ENCODE measurements around the gene CASR.

CASR gene

DNA sequence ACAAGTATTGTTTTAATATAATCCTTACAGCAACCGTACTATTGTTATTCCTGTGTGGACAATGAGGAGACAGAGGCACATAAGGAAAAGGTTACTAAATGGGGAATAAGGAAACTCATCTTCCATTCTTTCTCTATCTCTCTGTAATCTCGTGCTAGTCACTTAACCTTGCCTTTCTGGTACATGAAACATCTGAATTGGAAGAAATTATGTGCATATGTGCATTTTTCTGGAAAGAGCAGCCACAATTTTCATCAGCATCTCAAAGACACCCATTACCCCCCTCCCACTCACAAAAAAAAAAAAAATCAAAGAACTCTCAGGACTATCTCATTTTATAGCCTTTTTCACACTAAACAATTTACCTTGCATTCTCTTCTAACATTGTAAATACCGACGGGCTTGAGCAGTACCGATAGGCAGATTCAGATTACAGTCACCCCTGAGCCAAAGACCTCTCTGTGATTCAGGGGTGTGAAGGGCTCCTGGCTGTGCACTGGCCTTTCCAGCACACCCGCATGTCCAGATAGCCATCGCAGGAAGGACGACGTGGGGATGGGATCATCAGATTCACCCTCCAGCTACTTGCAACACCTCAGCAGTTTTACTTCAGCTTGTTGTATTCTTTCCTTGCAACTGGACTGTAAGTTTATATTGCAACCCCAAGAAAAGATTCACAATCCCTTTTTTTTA lies 48.1 kb downstream of the CASR start:
- no peaks in the 10 kb centered on the region for H3K79me2 ChIP-seq (ENCODE audit: insufficient read depth, low read length)
- no peak overlapping the region for H3K9ac ChIP-seq (ENCODE audit: low read length)
- no peak overlapping the region for H3K27ac ChIP-seq (ENCODE audit: low read depth, low read length)
- H3K36me3 ChIP-seq (ENCODE audit: low read length) = no peaks in the 10 kb centered on the region
- no peaks in the 10 kb centered on the region for H3K9me3 ChIP-seq (ENCODE audit: insufficient read depth, low read length)
- TF ChIP-seq, protein P1, sequence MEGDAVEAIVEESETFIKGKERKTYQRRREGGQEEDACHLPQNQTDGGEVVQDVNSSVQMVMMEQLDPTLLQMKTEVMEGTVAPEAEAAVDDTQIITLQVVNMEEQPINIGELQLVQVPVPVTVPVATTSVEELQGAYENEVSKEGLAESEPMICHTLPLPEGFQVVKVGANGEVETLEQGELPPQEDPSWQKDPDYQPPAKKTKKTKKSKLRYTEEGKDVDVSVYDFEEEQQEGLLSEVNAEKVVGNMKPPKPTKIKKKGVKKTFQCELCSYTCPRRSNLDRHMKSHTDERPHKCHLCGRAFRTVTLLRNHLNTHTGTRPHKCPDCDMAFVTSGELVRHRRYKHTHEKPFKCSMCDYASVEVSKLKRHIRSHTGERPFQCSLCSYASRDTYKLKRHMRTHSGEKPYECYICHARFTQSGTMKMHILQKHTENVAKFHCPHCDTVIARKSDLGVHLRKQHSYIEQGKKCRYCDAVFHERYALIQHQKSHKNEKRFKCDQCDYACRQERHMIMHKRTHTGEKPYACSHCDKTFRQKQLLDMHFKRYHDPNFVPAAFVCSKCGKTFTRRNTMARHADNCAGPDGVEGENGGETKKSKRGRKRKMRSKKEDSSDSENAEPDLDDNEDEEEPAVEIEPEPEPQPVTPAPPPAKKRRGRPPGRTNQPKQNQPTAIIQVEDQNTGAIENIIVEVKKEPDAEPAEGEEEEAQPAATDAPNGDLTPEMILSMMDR (IDR thresholded peaks at IDR 0.05; ENCODE audit: insufficient read depth, low read length, poor library complexity, severe bottlenecking) = no peak
- TF ChIP-seq EZH2phosphoT487 (conservative IDR thresholded peaks at IDR 0.05; ENCODE audit: low read length) = no peak
- no peaks in the 10 kb centered on the region for H3K27me3 ChIP-seq (ENCODE audit: low read length)
- no peak overlapping the region for H2AFZ ChIP-seq (ENCODE audit: low read depth, low read length, severe bottlenecking)
- no peaks in the 10 kb centered on the region for H3F3A ChIP-seq (ENCODE audit: insufficient read depth)
- no peak overlapping the region for H3K4me2 ChIP-seq (ENCODE audit: low read depth, low read length, poor library complexity, severe bottlenecking)
- no peaks in the 10 kb centered on the region for H3K9me2 ChIP-seq (replicated peaks; ENCODE audit: insufficient read depth, low read length)
- H4K20me1 ChIP-seq (ENCODE audit: low read depth, low read length) = no peaks in the 10 kb centered on the region
- no peak overlapping the region for H3K4me3 ChIP-seq (ENCODE audit: insufficient read depth, low read length, poor library complexity, severe bottlenecking)

DNA sequence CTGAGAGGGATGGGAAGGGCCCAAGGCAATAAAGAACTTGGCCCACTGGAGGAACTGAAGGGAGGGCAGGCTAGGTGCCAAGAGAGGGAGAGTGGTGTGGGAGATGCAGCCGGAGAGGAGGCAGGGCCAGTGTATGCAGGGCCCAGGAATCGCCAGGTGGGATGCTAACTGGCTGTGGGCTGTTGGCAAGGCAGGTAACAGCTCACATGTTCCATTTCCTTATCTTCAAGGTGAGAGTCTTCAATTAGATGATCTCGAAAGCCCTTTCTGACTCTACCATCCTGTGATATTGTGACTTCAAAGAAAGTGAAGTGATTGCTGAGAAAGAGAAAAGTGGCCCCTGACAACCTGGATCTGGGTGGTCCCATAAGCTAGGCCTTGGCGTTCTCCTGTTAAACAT lies 49.0 kb downstream of the CASR start:
- Histone ChIP-seq H3K27ac (ENCODE audit: low read depth, low read length) (no peak overlapping the region), H3K9ac (ENCODE audit: low read length) (no peak overlapping the region), H3K27me3 (ENCODE audit: low read length) (no peaks in the 10 kb centered on the region), H3F3A (ENCODE audit: insufficient read depth) (no peaks in the 10 kb centered on the region), H3K9me2 (replicated peaks; ENCODE audit: insufficient read depth, low read length) (no peaks in the 10 kb centered on the region), H3K79me2 (ENCODE audit: insufficient read depth, low read length) (no peaks in the 10 kb centered on the region), H3K9me3 (ENCODE audit: insufficient read depth, low read length) (no peaks in the 10 kb centered on the region), H3K4me2 (ENCODE audit: low read depth, low read length, poor library complexity, severe bottlenecking) (no peak overlapping the region), H3K36me3 (ENCODE audit: low read length) (no peaks in the 10 kb centered on the region), H4K20me1 (ENCODE audit: low read depth, low read length) (no peaks in the 10 kb centered on the region), H2AFZ (ENCODE audit: low read depth, low read length, severe bottlenecking) (no peak overlapping the region), H3K4me3 (ENCODE audit: insufficient read depth, low read length, poor library complexity, severe bottlenecking) (no peak overlapping the region)
- TF ChIP-seq, protein P1 (IDR thresholded peaks at IDR 0.05; ENCODE audit: insufficient read depth, low read length, poor library complexity, severe bottlenecking) = no peak
- TF ChIP-seq EZH2phosphoT487 (conservative IDR thresholded peaks at IDR 0.05; ENCODE audit: low read length) = no peak

DNA sequence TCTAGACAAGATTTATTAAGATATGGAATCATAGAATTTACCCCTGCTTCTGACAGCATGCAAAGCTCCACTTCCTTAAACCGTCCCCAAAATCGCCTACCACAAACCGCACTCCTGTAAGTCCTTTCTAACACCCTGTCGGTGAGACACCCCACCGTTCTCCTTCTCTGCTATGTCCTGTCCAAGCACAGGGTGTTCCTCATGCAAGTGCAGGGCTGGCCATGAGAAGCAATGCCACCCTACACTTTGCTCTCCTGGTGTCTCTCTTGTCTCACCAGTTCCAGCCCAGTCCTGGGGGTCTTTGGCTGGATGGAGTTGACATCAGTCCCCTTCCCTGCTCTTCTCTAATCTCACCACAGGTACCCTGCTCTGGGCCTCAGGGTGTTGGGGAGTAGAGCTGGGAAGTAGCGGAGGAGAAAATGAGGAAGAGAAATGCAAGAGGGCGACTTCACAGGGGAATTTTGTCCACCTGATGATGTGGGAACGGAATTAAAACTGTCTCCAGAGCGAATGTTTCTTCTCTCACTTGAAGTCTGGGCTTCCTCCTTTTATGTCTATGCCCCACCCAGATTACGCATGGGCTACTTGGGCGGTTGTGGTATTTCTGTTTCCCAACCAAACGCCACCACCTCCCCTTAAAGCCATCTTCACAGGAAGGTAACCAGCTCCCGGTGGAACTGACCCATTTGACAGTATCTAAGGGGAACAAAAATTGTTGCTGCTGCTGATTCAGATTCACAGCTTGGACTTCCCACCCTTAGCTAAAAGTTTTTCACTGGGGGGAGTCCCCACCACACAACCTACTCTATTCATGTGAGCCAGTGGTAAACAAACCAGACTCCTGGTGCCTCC lies 49.9 kb downstream of the CASR start:
- Histone ChIP-seq H3K9me2 (replicated peaks; ENCODE audit: insufficient read depth, low read length) (no peaks in the 10 kb centered on the region), H3K27me3 (ENCODE audit: low read length) (no peaks in the 10 kb centered on the region), H3K36me3 (ENCODE audit: low read length) (no peaks in the 10 kb centered on the region), H3K9ac (ENCODE audit: low read length) (no peak overlapping the region), H3K79me2 (ENCODE audit: insufficient read depth, low read length) (no peaks in the 10 kb centered on the region), H3K4me2 (ENCODE audit: low read depth, low read length, poor library complexity, severe bottlenecking) (no peak overlapping the region), H3K27ac (ENCODE audit: low read depth, low read length) (no peak overlapping the region), H3K4me3 (ENCODE audit: insufficient read depth, low read length, poor library complexity, severe bottlenecking) (no peak overlapping the region), H3F3A (ENCODE audit: insufficient read depth) (no peaks in the 10 kb centered on the region), H4K20me1 (ENCODE audit: low read depth, low read length) (no peaks in the 10 kb centered on the region), H3K9me3 (ENCODE audit: insufficient read depth, low read length) (no peaks in the 10 kb centered on the region), H2AFZ (ENCODE audit: low read depth, low read length, severe bottlenecking) (no peak overlapping the region)
- TF ChIP-seq, protein P1 (IDR thresholded peaks at IDR 0.05; ENCODE audit: insufficient read depth, low read length, poor library complexity, severe bottlenecking) = no peak
- TF ChIP-seq EZH2phosphoT487 (conservative IDR thresholded peaks at IDR 0.05; ENCODE audit: low read length) = no peak

Measured in SU-DHL-6 (cell line).